Caco-2 (cell line): ENCODE data around the gene TSNAX. TPM values are rescaled to one million over a fixed set of nuclear protein-coding genes. Genes with fewer than 3 reads are reported as not detected.

Experiments
- BruUV-seq: library from RNA; stranded (reverse); fragments of 400-500 nt; replicated peaks from 2 replicates; lab custom pipeline; 2021; lab: Mats Ljungman, UMichigan
- CTCF ChIA-PET: fragments of 300-600 bp; sonication (Branson Sonifier 250); formaldehyde crosslinking; loops from one replicate; lab custom pipeline; 2022; ENCODE audit warnings: antibody characterized with exemption; lab: Charles Lee
- POLR2A ChIA-PET: fragments of 300-600 bp; sonication (Branson Sonifier 250); formaldehyde crosslinking; loops from one replicate; lab custom pipeline; 2022; ENCODE audit warnings: antibody characterized with exemption; lab: Charles Lee
- DNase-seq, 2 experiments: peaks; one replicate each; pipeline versions ENCODE4 v3.0.0 to v3.0.0-alpha.2; 2020 to 2022
- H3K27me3 ChIP-seq: replicated peaks from 2 replicates; pipeline ENCODE4 v1.6.0; 2011; ENCODE audit warnings: low read length; ENCODE audit not compliant: control insufficient read depth, insufficient read depth
- H3K36me3 ChIP-seq: 2 replicates; pipeline ENCODE4 v1.5.1; 2011; ENCODE audit warnings: low read length; ENCODE audit not compliant: control insufficient read depth, insufficient read depth
- H3K4me1 ChIP-seq: fragments of 250-450 bp; sonication (Bioruptor Pico); 2 replicates; pipeline ENCODE4 v1.5.1; 2020; ENCODE audit warnings: mild to moderate bottlenecking
- H3K4me3 ChIP-seq: 2 replicates; pipeline ENCODE4 v1.5.1; 2011; ENCODE audit warnings: low read depth, mild to moderate bottlenecking, control low read depth, low read length
- H3K9me3 ChIP-seq: fragments of 250-450 bp; sonication (Bioruptor Pico); 2 replicates; pipeline ENCODE4 v1.5.1; 2020; ENCODE audit warnings: mild to moderate bottlenecking, moderate library complexity
- H3K27ac Mint-ChIP-seq: one replicate; pipeline ENCODE4 v1.8.0; 2022; ENCODE audit warnings: mixed read lengths; ENCODE audit not compliant: unreplicated experiment
- H3K27me3 Mint-ChIP-seq: one replicate; pipeline ENCODE4 v1.8.0; 2022; ENCODE audit warnings: mixed read lengths; ENCODE audit not compliant: insufficient read depth, unreplicated experiment
- H3K36me3 Mint-ChIP-seq: one replicate; pipeline ENCODE4 v1.8.0; 2022; ENCODE audit warnings: mild to moderate bottlenecking, mixed read lengths; ENCODE audit not compliant: insufficient read depth, unreplicated experiment
- H3K4me1 Mint-ChIP-seq: one replicate; pipeline ENCODE4 v1.8.0; 2022; ENCODE audit warnings: low read depth, mixed read lengths; ENCODE audit not compliant: unreplicated experiment
- H3K4me3 Mint-ChIP-seq: one replicate; pipeline ENCODE4 v1.8.0; 2022; ENCODE audit warnings: mild to moderate bottlenecking, moderate library complexity, mixed read lengths; ENCODE audit not compliant: unreplicated experiment
- H3K9me3 Mint-ChIP-seq: one replicate; pipeline ENCODE4 v1.8.0; 2022; ENCODE audit warnings: mixed read lengths; ENCODE audit not compliant: unreplicated experiment
- CTCF ChIP-seq, 2 experiments: fragments of 200-600 bp in 1 of 2; IDR thresholded peaks; 1 replicate in 1 of 2; 2 replicates in 1 of 2; pipeline versions ENCODE4 v1.5.1 to v1.8.0; 2011 to 2022; ENCODE audit warnings: antibody characterized with exemption in 1 of 2, control low read depth in 1 of 2, inconsistent platforms in 1 of 2, low read depth in 1 of 2, low read length in 1 of 2, mild to moderate bottlenecking in 1 of 2, moderate library complexity in 1 of 2; ENCODE audit not compliant: insufficient read depth in 1 of 2, severe bottlenecking in 1 of 2, unreplicated experiment in 1 of 2
- intact Hi-C: fragments of 100-400 bp; cut with micrococcal nuclease; formaldehyde crosslinking; loops from one replicate; pipeline ENCODE4 v1.10.0; 2022; ENCODE audit not compliant: unreplicated experiment
- total RNA-seq: library from RNA; stranded (reverse); gene quantifications from 2 replicates; pipeline ENCODE4 v1.2.3, GENCODE V29; 2022

Gene TSNAX
- total RNA-seq, 1 experiment from 2014 or later = 39.0 TPM

GRCh38 chr1:231527586-231528171, 790 bp upstream of the TSNAX start:
- Mint-ChIP-seq H3K4me3 (peak overlapping the region; percentile 94), H3K36me3 (peaks cover 18% of the 10 kb centered on the region), H3K9me3 (no peaks in the 10 kb centered on the region), H3K27ac (peak overlapping the region; percentile 98), H3K4me1 (peaks cover 7% of the 10 kb centered on the region), H3K27me3 (no peaks in the 10 kb centered on the region)
- Histone ChIP-seq H3K4me3 (peak overlapping the region; percentile 88), H3K36me3 (no peaks in the 10 kb centered on the region), H3K27me3 (no peaks in the 10 kb centered on the region), H3K9me3 (no peaks in the 10 kb centered on the region), H3K4me1 (0 out of 2 replicates have a peak, but pooled peaks cover 5% of the 10 kb centered on the region)
- ChIA-PET CTCF (no interaction called here), POLR2A (interaction anchor here (1.3 kb wide), 1 partner anchor 190 kb away, joined by 10 read pairs; the partner anchor contains the start of genes EXOC8 and SPRTN)
- TF ChIP-seq CTCF (IDR thresholded peaks at IDR 0.05; ENCODE audit: insufficient read depth in 1 of 2, low read depth in 1 of 2, low read length in 1 of 2, severe bottlenecking in 1 of 2, unreplicated experiment in 1 of 2) = no peak
- no peak for DNase-seq
- no TSS peak for BruUV-seq
- intact Hi-C loops = loop anchor here (1.0 kb wide), 3 partner anchors 15 to 104 kb away; no protein-coding TSS in a partner anchor

GRCh38 chr1:231533240-231533639, 4.8 kb downstream of the TSNAX start:
- Mint-ChIP-seq H3K4me3 (no peak overlapping the region), H3K36me3 (peaks cover 24% of the 10 kb centered on the region), H3K9me3 (no peaks in the 10 kb centered on the region), H3K4me1 (peaks cover 14% of the 10 kb centered on the region), H3K27me3 (no peaks in the 10 kb centered on the region), H3K27ac (no peak overlapping the region)
- DNase-seq = no peak
- Histone ChIP-seq H3K4me3 (no peak overlapping the region), H3K36me3 (no peaks in the 10 kb centered on the region), H3K27me3 (no peaks in the 10 kb centered on the region), H3K9me3 (no peaks in the 10 kb centered on the region), H3K4me1 (no peaks in the 10 kb centered on the region)
- BruUV-seq = no TSS peak
- intact Hi-C loops = no loop called here
- POLR2A ChIA-PET = interaction anchor here (0.8 kb wide), 1 partner anchor 1158 kb away, joined by 3 read pairs; no protein-coding TSS in a partner anchor
- no peak for TF ChIP-seq CTCF (IDR thresholded peaks at IDR 0.05; ENCODE audit: insufficient read depth in 1 of 2, low read depth in 1 of 2, low read length in 1 of 2, severe bottlenecking in 1 of 2, unreplicated experiment in 1 of 2)
- CTCF ChIA-PET = no interaction called here

GRCh38 chr1:231534703-231535159, 6.3 kb downstream of the TSNAX start:
- no peak overlapping the region for H3K4me3 Mint-ChIP-seq
- no peak for DNase-seq
- peaks cover 12% of the 10 kb centered on the region for H3K4me1 Mint-ChIP-seq
- H3K4me3 ChIP-seq = no peak overlapping the region
- H3K27ac Mint-ChIP-seq = peak overlapping the region; percentile 78
- no peak for TF ChIP-seq CTCF (IDR thresholded peaks at IDR 0.05; ENCODE audit: insufficient read depth in 1 of 2, low read depth in 1 of 2, low read length in 1 of 2, severe bottlenecking in 1 of 2, unreplicated experiment in 1 of 2)
- POLR2A ChIA-PET = no interaction called here
- CTCF ChIA-PET = no interaction called here
- H3K9me3 ChIP-seq = no peaks in the 10 kb centered on the region
- peaks cover 29% of the 10 kb centered on the region for H3K36me3 Mint-ChIP-seq
- intact Hi-C loops = no loop called here
- H3K9me3 Mint-ChIP-seq = no peaks in the 10 kb centered on the region
- H3K4me1 ChIP-seq = no peaks in the 10 kb centered on the region
- BruUV-seq = no TSS peak
- no peaks in the 10 kb centered on the region for H3K36me3 ChIP-seq
- H3K27me3 ChIP-seq = no peaks in the 10 kb centered on the region
- no peaks in the 10 kb centered on the region for H3K27me3 Mint-ChIP-seq
